NCI-H1105 treated with DMSO at 0.1 percent for 48 hours (cell line): ENCODE measurements around the gene DAND5.
A peak's percentile ranks its signal among the peaks of the same experiment; 100 is the strongest.
"Not testable (repeated sequence)": the region's sequence is repeated elsewhere in the genome, so short reads cannot be mapped to it uniquely, and the experiment has no call there.

Experiments used
- DNase-seq: peaks from one replicate; lab custom pipeline; 2025; lab: John Stamatoyannopoulos, UW

DAND5 gene

DNA sequence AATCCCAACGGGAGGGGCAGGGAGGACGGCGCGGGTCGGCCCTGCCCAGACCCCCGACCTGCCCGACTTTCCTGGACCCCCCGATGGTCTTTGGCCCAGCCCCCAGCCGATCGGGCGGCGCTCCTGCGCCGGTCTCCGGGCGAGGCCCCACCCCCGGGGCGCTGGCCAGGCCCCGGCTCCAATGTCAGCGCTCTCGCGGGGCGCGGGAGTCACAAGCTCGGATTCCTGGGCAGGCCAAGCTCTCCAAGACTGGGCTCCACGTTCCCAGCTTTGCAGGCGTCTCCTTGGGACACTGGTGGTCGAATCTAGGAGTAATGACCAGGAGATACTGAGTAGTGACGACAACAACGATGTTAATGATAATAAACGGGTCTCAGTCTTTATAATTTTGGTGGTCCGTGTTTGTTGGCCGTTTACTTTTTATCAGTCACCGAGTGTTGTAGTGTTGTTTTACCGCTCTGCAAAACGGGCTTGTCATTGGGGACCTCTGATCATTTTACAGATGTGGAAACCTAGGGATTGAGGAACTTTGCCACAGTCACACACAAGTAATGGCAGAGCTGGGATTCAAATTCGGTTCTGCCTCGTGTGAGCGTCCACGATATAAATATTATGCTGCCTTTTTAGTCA, 23.2 kb upstream of the DAND5 start:
- peak; percentile 23 for DNase-seq

DNA sequence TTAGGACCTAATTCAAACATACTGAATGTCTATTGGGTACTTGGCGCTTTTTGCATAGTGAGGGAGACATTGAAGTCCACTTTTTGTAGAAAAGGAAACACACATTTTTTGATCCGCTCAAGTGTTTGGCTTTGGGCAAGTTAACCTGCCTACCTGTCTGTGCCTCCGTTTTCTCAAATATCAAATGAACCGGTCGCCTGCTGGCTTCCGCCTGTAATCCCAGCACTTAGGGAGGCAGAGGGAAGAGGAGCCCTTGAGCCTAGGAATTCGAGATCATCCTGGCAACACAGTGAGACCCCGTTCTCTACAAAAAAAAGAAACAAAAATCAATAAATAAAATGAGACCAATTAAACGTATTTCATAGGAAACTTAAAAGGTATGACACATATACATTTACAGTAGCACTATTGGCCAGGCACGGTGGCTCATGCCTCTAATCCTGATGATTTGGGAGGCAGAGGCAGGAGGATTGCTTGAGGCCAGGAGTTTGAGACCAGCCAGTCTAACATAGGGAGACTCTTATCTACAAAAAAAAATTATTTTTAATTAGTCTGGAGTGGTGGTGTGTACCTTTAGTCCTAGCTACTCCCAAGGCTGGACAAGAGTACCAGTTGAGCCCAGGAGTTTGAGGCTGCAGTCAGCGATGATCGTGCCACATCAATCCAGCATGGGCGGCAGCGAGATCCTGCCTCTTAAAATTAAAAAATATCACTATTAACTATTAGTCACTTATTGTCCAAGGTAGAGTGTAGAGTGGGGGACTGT, 22.5 kb upstream of the DAND5 start:
- DNase-seq: no peak

DNA sequence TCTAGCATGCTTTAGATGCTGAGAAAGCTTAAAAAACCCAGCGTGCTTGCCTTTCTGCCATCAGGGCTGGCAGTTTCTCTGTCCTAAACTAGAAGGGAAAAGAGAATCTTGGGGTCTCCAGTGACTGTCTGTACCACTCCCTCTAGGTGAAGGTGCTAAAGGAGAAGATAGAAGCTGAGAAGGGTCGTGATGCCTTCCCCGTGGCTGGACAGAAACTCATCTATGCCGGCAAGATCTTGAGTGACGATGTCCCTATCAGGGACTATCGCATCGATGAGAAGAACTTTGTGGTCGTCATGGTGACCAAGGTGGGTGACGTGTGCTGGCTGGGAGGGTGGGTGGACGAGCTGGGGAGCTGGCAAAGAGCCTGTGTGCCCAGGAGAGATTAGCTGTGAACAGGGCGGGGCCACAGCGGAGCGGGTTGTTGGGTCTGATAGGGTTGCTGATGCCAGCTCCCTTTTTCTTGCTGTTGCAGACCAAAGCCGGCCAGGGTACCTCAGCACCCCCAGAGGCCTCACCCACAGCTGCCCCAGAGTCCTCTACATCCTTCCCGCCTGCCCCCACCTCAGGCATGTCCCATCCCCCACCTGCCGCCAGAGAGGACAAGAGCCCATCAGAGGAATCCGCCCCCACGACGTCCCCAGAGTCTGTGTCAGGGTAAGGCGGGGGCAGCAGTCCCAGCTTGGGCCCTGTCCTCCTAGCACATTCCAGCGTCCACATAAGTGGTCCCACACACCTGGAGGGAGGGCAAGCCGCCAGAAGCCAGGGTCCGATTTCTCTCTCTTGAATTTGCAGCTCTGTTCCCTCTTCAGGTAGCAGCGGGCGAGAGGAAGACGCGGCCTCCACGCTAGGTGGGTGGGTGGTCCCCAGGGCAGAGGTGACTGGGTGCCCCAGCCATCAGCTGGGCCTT, 21.4 kb upstream of the DAND5 start:
- DNase-seq: no peak

DNA sequence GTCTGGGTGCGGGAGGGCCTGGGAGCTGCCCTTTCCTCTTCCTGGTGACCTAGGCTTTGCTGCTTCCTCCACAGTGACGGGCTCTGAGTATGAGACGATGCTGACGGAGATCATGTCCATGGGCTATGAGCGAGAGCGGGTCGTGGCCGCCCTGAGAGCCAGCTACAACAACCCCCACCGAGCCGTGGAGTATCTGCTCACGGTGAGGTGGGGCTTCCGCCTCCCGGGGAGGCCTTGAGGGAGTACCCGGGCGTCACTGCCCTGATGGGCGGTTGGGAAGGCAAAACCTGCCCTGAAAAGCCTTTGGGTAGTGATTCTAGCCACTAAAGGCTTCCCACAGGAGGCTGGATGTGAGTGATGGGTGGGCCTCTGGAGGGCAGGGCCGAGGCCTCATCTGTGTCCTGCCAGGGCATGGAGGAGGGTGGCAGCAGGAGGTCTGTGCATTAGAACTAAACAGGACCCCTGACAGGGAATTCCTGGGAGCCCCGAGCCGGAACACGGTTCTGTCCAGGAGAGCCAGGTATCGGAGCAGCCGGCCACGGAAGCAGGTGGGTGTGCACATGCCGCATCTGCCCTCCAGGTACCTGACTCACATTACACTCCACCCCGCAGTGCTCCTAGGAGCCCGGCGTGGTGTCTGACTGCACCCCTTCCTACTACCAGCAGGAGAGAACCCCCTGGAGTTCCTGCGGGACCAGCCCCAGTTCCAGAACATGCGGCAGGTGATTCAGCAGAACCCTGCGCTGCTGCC, 20.6 kb upstream of the DAND5 start:
- no peak for DNase-seq

DNA sequence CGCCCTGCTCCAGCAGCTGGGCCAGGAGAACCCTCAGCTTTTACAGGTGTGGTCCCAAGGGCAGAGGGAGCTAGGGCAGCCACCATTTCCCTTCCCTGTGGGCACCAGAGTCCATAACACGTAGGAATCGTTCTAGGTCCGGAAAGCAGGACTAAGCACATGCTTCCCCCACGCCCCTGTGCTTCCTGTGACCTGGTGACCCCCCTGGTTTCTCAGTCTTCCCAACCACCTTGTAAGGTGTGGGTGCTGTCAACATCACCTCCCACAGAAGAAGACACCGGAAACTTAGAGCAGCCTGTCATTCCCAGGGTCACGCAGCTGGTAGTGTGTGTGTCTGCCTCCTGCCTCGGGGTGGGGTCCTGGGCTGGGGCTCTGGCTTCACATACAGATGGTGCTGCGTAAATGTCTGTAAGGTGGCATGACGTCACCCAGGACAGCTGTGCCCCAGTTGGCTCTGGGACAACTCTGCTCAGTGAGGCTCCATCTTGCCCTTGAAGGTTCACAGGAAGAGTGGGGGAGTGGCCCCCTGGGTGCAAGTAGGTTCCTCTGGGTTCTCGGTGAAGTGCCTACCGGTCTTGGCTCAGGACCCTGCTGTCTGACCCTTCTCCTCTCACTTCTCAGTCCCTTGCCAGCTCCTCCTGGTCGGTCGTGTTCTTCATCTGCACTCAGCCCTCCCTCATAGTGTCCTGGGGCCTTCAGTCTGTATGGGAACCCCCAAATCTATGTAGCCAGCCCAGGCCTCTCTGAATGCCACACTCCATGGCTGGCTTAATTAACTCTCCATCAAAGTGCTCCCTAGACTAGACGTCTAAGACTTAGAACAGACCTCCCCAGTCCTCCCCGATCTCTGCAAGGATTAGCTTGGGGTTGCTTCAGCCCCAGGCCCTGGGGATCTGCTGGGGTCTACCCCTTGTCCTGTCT, 19.8 kb upstream of the DAND5 start:
- DNase-seq: no peak

DNA sequence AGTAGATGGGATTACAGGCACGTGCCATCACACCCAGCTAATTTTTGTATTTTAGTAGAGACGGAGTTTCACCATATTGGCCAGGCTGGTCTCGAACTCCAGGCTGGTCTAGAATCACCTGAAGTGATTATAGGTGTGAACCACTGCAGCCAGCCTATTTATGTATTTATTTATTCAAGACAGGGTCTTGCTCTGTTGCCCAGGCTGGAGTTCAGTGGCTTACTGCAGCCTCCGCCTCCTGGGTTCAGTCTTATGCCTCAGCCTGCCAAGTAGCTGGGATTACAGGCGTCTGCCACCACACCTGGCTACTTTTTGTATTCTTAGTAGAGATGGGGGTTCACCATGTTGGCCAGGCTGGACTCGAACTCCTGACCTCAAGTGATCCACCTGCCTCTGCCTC, 17.3 kb upstream of the DAND5 start:
- not testable (repeated sequence) for DNase-seq

DNA sequence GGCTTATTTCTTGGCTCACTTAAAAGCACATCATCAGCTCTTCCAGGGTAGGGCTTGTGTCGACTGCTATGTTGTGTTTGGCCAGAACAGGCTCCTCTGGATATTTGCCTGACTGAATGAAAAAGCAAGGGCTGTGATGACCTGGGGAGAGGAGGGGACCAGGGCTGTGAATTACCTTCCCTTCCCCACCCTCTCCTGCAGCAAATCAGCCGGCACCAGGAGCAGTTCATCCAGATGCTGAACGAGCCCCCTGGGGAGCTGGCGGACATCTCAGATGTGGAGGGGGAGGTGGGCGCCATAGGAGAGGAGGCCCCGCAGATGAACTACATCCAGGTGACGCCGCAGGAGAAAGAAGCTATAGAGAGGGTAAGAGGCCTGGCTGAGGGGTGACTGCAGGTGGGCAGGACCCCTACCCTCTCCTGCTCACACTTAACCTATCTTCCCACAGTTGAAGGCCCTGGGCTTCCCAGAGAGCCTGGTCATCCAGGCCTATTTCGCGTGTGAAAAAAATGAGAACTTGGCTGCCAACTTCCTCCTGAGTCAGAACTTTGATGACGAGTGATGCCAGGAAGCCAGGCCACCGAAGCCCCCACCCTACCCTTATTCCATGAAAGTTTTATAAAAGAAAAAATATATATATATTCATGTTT, 16.8 kb upstream of the DAND5 start:
- DNase-seq: no peak

DNA sequence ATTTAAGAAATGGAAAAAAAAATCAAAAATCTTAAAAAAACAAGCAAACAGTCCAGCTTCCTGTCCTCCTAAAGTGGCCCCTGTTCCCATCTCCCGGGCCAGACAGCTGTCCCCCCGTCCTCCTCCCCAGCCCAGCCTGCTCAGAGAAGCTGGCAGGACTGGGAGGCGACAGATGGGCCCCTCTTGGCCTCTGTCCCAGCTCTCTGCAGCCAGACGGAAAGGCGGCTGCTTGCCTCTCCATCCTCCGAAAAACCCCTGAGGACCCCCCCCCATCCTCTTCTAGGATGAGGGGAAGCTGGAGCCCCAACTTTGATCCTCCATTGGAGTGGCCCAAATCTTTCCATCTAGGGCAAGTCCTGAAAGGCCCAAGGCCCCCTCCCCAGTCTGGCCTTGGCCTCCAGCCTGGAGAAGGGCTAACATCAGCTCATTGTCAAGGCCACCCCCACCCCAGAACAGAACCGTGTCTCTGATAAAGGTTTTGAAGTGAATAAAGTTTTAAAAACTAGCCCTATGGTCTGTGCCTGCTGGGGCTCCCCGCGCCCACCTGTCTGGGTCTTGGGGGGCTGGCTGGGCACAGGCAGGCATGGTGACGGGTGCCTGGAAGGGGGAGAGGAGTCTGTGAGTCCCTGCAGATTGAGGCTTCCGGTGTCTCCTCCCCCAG, 16.1 kb upstream of the DAND5 start:
- DNase-seq: no peak

DNA sequence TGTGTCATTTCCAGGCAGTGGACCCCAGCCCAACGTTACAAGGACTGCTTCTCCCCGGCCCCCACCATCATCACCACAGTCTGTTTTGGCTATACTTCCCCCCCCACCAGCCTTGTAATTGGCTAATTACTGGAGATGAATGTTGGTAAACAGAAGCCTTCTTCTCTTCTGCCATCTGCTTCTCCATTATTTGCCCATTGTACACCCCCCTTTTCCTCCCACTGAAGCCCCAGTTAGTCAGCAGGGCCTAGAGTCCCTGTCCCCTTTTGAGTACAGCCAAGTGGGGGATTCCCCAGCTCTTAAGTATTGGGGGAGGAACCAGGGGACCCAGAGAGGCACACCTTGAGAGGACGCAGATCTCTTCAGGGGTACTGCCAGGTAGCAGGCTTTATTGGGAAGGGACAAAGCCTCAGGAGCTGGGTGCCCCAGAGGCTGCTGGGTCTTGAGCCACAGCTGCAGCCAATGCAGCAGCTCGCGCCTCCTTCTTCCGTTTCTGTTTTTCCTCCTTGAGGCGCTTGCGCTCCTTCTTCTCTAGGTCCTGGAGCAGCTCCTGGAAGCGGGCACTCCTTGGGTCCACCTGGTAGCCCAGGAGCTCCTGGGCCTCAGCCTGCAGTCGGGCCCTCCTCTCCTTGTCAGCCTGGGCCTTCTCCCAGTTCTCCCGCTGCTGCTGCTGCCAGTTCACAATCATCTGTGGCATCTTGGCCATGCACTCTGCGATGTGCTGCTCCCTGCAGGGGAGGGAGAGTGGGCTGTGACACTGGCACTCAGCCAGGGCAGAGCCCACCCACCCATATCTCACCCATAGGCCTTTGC, 15.4 kb upstream of the DAND5 start:
- DNase-seq: no peak

DNA sequence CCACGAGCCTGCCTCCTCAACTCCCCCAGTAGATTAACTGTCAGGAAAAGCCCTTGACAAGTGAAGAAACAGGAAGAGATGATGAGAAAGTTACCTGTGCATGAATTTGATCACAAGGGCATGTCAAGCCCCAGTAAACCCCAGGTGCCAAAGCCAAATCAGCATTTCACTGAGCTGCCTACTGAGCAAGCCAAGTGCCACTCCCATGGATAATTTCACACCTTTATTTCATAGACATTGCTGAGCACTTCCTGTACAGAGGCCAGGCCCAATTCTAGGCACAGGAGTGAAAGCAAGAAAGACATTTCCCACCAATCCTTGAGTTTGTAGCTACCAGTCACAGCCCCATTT, 14.8 kb upstream of the DAND5 start:
- no peak for DNase-seq

DNA sequence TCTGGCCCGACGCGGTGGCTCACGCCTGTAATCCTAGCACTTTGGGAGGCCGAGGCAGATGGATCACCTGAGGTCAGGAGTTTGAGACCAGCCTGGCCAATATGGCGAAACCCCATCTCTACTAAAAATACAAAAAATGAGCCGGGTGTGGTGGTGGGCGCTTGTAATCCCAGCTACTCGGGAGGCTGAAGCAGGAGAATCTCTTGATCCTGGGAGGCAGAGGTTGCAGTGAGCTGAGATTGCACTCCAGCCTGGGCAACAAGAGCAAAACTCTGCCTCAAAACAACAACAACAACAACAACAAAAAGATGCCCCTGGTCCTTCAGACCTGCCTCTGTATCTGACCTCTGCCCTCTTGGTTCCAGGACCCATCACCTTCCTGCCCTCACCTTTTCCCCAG, 13.8 kb upstream of the DAND5 start:
- not testable (repeated sequence) for DNase-seq

DNA sequence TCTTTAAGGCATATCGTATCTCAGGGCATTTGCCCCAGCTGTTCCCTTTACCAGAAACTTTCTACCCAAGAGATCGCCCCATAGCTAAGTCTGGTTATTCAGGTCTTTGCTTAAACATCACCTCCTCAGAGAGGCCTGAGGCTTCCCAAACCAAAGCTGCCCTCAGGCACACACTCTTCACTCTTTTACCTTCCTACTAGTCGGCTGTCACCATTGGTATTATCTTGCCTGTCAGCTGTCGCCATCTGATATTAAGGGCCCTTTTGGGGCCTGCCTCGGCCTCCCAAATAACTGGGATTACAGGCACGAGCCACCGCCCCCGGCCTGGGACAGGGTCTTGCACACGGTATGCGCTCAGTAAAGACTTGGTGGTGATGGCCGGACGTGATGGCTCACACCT, 13.4 kb upstream of the DAND5 start:
- no peak for DNase-seq

DNA sequence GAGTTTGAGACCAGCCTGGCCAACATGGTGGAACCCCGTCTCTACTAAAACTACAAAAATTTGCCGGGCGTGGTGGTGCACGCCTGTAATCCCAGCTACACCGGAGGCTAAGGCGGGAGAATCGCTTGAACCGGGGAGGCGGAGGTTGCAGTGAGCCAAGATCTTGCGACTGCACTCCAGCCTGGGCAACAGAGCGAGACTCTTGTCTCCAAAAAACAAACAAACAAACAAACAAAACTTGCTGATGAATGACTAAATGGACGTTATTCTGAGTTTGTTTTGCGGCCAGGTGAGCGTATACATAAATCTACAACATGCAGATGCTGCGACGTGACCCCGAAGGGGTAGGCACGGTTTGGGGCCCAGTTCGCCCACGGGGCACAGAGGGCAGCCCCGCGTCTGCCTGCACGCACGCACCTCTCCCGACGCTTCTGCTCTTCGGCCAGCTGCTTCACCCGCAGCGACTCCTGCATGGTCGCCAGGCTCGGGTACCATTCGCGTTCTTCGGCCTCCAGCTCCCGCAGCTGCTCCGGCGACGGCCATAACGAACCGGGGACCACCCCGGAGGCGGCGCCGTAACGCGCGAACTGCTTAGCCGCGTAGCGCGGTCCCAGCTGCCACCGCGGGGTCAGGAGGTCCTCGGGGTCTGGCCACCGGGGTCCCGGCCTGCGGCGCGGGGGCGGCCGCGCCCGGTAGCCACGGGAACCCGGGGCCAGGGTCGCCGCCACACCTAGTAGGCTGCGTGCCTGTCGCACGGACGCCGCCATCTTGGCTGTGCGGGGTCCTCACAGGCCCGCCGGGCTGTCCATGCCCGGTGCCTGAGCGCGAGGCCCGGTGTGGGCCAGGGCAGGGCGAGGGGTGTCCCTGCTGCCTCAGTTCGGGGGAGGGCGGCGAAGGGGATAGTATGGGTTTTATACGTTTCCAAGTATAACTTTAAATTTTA, 12.7 kb upstream of the DAND5 start, which contains the start of gene GADD45GIP1:
Gene GADD45GIP1, minus strand, starts transcription at position 778 of the 943 bp plus-strand sequence. Its CDS starts 11 bp downstream, at position 767.
- peak; percentile 71 for DNase-seq

DNA sequence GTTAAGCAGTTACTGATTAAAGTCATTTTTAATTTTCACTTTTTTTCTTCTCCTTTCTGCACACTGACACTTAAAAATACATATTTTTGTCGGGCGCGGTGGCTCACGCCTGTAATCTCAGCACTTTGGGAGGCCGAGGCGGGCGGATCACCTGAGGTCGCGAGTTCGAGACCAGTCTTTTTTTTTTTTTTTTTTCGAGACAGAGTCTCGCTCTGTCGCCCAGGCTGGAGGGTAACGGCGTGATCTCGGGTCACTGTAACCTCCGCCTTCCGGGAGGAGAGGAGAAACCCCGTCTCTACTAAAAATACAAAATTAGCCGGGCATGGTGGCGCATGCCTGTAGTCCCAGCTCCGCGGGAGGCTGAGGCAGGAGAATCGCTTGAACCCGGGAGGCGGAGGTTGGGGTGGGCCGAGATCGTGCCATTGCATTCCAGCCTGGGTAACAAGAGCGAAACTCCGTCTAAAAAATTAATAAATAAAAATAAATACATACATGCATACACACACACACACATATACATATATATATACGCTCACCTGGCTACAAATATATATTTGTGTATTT, 11.9 kb upstream of the DAND5 start:
- not testable (repeated sequence) for DNase-seq

DNA sequence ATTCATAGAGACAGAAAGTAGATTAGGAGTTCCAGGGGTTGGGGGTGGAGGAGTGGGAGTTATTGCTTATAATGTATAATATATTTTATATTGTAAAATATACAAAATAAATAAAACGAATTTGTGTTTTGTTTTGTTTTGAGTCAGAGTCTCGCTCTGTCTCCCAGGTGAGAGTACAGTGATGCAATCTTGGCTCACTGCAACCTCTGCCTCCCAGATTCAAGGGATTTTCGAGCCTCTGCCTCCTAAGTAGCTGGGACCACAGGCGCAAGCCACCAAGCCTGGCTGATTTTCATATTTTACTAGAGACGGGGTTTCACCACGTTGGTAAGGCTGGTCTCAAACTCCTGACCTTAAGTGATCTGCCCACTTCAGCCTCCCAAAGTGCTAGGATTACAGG, 9.9 kb upstream of the DAND5 start:
- no peak for DNase-seq

DNA sequence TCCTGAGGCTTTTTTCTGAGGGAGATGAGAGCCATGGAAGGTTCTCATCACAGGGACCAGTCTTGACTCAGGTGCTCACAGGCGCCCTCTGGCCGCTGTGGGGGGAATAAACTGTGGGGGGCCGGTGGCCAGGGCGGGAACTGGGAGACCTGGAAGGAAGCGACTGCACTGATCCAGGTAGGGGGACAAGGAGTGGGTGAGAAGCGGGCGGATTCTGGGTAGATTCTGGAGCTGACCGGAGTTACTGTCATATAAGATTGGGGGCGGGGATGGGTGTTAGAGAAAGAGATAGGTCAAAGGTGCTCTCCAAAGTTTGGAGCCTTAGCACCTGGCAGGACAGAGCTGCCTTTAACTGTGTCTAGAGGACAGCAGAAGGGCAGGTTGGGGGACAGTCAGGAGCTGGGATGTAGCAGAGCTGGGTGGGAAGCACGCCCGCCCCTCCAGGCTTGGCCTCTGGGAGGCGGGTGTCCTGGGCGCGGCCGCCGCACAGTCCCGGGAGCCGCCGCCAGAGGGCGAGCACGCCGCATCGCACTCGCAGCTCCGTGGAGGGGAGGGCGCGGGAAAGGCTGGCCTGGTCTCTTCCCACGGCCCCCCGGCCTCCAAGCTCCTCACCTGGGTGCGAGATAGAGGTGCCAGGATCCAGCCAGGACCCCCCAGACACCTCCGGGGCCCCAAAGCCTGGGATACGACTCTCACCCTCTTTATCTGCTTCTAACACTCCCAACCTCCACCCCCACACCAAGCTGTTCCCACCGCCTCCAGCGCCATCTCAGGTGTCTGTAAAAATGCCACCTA, 4.2 kb upstream of the DAND5 start:
- peak; percentile 77 for DNase-seq

DNA sequence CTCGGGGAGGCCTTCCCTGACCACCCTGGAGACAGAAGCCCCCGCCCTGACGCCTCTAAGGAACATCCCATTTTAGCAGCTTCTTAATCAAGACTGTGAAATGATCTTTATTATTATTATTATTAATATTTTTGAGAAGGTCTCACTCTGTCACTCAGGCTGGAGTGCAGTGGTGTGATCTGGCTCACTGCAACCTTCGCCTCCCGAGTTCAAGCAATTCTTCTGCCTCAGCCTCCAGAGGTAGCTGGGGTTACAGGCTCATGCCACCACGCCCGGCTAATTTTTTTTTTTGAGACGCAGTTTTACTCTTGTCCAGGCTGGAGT, 3.6 kb upstream of the DAND5 start:
- no peak for DNase-seq
